ENCODE data around the gene SLC30A1.

The SLC30A1 gene

DNA sequence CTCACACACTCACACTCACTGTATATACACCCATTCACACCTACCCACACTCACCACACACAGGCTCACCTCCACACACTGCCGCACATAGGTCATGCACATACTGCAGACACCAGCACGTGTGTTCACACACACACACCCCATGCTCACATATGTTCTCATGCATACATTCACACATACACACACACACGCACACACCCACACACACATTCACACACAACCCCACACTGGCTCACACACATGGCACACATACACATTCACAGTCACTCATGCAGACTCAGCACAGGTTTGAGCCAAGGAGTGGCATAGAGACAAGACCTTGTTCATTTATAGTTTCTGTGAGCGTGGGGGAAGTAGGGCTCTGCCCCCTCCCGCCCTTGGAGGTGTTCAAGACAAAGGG, 41.1 kb upstream of the SLC30A1 start:
- H3K4me3 ChIP-seq (ENCODE audit: low read depth, low read length): no peak overlapping the region
- TF ChIP-seq, protein P1, sequence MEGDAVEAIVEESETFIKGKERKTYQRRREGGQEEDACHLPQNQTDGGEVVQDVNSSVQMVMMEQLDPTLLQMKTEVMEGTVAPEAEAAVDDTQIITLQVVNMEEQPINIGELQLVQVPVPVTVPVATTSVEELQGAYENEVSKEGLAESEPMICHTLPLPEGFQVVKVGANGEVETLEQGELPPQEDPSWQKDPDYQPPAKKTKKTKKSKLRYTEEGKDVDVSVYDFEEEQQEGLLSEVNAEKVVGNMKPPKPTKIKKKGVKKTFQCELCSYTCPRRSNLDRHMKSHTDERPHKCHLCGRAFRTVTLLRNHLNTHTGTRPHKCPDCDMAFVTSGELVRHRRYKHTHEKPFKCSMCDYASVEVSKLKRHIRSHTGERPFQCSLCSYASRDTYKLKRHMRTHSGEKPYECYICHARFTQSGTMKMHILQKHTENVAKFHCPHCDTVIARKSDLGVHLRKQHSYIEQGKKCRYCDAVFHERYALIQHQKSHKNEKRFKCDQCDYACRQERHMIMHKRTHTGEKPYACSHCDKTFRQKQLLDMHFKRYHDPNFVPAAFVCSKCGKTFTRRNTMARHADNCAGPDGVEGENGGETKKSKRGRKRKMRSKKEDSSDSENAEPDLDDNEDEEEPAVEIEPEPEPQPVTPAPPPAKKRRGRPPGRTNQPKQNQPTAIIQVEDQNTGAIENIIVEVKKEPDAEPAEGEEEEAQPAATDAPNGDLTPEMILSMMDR (IDR thresholded peaks at IDR 0.05; ENCODE audit: low read depth, low read length): no peak

DNA sequence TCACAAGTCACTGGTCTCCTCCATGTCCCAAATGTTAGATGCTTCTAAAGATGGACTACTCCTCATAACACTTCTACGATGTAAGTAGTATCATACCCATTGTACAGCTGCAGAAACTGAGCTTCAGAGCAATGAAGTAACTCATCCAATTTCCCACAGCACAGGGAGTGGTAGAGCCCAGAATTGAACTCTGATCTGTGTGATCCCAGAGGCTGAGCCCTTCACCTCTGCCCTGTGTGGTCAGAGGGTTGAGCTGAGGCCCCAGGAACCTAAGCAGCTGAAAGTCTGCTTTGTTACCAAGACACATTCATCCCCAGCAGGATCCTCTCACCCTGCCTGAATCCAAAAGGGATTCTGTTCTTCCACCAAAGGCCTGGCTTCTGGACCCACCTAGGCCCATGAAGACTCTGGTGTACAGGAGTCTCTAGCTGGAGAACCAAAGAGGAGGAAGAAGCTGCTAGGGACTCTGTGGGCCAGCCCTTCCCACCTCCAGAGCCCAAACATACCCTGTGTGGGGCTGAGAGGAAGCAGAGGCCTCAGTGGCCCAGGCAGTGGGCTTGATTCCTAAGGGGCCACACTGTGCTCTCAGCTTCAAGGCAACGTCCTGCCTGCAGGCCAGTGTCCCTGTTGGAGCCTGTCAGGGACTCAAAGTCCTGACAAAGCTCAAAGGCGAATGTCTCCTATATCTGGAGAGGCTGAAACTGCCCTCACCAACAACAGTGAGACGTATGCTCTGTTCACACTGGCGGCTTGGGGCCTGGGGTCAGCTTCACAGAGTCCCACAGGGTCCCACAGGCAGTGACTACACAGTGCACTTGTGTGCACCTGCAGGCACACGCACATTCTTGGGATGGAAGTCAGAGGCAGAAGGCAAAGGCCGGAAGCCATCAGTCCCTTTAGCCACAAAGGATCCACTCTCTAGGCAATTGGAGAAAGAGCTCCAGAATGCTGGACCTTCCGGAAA, 40.4 kb upstream of the SLC30A1 start:
- TF ChIP-seq, protein P1 (IDR thresholded peaks at IDR 0.05; ENCODE audit: low read depth, low read length): no peak
- no peak overlapping the region for H3K4me3 ChIP-seq (ENCODE audit: low read depth, low read length)

DNA sequence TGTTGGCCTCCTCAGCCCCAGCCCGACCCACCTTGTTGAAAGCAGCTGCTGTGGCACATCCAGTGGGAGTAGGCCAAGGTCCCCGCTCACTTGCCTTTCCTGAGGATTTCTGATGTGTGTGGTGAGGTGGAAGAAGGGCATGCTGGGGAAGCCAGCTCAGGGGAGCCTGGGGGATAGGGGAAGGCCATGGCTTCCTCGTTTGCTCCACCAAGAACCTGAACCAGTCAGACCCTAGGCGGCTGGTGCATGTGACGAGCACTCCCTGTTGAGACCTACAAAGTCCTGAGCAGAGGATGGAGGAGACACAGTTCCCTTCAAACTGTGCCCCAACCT, 38.0 kb upstream of the SLC30A1 start:
- no peak overlapping the region for H3K4me3 ChIP-seq (ENCODE audit: low read depth, low read length)
- TF ChIP-seq, protein P1 (IDR thresholded peaks at IDR 0.05; ENCODE audit: low read depth, low read length): no peak

DNA sequence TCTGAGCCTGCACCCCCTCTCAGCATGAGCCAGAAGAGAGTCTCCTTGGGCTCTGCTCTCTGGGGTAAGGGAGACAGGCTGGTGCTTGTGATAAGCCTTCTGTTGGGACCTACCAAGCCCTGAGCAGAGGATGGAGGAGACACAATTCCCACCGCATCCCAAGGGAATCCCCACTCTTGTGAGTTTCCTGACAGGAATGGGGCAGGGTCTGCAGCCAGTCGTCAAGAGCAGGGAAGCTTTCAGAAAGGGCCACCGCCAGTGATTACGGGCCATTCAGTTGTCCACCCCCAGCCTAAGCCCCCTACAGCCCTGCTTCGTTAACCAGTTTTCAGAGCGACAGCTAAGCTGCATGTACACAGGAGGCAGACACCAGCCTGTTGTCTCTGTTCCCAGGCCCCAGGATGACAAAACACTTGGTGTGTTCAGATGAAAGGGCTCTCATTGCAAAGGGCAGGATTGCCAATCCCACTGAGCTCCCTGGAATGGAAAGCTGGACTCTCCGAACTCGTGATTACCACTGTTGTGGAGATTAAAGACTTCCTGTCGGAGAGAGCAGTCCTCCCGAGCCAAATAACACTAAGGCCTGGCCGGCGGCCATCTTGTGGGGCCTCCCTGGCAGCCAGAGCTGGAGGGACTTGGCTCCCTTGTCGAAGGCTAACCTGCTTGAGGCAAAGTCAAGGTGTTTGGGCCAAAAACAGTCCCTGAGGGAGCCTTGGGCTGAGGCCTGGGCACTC, 37.4 kb upstream of the SLC30A1 start:
- TF ChIP-seq, protein P1 (IDR thresholded peaks at IDR 0.05; ENCODE audit: low read depth, low read length): no peak
- no peak overlapping the region for H3K4me3 ChIP-seq (ENCODE audit: low read depth, low read length)

DNA sequence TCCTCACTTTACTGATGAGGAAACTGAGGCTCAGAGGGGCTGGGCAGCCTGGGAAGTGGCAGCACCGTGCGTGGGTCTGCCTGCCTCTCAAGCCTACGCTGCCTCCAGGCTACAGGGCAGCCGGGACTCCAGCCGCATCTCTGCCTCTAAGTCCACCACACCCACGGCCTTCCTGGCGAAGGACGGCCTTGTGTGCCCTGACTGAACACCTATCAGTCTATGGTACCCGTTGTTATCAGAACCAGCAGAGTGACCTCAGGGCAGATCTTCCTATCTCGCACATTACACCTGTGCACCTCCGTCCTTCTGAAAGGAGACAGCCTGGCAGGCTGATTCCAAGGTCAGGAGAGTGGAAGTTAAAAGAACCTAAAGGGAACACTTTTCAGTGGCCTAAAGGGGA, 35.7 kb upstream of the SLC30A1 start:
- TF ChIP-seq, protein P1 (IDR thresholded peaks at IDR 0.05; ENCODE audit: low read depth, low read length): no peak
- no peak overlapping the region for H3K4me3 ChIP-seq (ENCODE audit: low read depth, low read length)

DNA sequence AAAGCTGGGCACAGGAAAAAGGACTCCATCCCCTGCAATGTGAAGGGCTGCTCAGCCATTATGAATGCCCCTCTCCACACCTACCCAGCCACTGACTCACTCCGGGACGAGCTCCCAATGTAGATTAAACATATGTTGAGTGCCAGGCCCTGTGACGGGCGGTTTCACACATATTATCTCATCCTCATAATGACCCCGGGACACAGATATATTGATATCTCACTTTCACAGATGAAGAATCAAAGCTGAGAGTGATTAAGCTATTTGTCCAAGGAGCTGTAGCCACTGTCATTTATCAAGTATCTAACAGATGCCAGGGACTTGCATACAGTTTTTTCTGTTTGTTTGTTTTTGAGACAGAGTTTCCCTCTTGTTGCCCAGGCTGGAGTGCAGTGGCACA, 35.0 kb upstream of the SLC30A1 start:
- no peak overlapping the region for H3K4me3 ChIP-seq (ENCODE audit: low read depth, low read length)
- TF ChIP-seq, protein P1 (IDR thresholded peaks at IDR 0.05; ENCODE audit: low read depth, low read length): no peak
